ENCODE data around the gene GPD2. TPM values are rescaled to one million over a fixed set of nuclear protein-coding genes. Genes with fewer than 3 reads are reported as not detected.

Gene GPD2
- polyA plus RNA-seq, 1 donor = 28.5 TPM

- Histone ChIP-seq H3K9me3 (ENCODE audit: control insufficient read depth, low read depth, low read length) (peaks cover 11% of the 10 kb centered on the region), H3K4me3 (ENCODE audit: low read length) (no peak overlapping the region), H3K36me3 (ENCODE audit: control insufficient read depth, insufficient read depth, low read length) (no peaks in the 10 kb centered on the region), H3K27me3 (ENCODE audit: control insufficient read depth, insufficient read depth, low read length) (no peaks in the 10 kb centered on the region), H3K27ac (ENCODE audit: low read length) (no peak overlapping the region), H3K4me1 (ENCODE audit: control insufficient read depth, insufficient read depth, low read length) (no peaks in the 10 kb centered on the region)
- WGBS (ENCODE audit: insufficient coverage, low lambda C conversion rate) = 80% methylated on average over 1 of the region's 3 CpGs
- no peak for DNase-seq
Observed at GRCh38 chr2:156456616-156457015, 20.4 kb downstream of the GPD2 start.

DNA sequence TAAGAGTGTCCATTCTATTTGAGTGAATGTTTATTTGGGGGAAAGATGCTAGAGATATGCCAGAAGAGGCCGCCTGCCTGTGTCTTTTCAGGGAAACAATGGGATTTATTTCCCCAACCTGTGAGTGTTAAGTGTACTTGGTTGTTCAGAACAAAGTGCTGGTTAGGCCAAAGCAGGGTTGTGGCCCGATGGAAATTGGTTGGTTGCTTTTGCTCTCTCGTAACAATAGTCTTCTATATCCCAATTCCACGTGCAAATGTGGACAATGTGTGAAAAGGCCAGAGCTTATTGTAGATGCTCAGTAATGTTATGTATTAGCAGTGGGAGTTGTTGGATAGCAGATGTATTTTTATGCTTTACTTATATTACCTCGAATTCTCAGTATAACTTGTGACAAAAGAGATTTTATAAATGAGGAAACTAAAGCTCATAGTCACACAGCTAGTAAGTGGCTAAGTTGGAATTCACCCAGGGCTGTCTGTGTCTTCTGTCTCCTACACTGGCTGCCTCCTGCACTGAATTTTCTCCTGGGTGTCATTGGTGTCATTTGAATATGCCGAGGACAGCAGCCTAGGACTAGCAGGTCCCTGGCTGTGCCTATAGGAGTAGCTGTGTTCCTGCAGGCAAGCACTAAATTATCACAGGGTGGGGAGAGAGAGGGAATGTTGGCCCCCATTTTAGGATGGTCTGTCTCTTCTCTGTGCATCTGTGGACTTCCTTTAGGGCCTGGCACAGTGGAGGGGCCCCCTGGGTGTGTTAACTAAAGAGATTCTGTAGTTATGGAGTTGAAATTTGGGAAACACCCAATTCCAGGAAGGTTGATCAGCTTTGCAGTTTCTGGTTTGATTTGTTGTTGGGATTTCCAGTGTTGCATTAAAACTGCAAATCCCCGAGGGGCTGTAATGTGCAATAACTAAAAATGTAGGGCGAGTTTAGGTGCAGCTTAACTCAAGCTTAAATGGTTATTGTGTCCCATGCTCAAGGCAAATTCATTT, 21.6 kb downstream of the GPD2 start:
- no CpG with 5 or more reads among the region's 8 CpGs for WGBS (ENCODE audit: insufficient coverage, low lambda C conversion rate)
- Histone ChIP-seq H3K4me1 (ENCODE audit: control insufficient read depth, insufficient read depth, low read length) (no peaks in the 10 kb centered on the region), H3K27ac (ENCODE audit: low read length) (no peak overlapping the region), H3K36me3 (ENCODE audit: control insufficient read depth, insufficient read depth, low read length) (no peaks in the 10 kb centered on the region), H3K9me3 (ENCODE audit: control insufficient read depth, low read depth, low read length) (no peaks in the 10 kb centered on the region), H3K27me3 (ENCODE audit: control insufficient read depth, insufficient read depth, low read length) (no peaks in the 10 kb centered on the region), H3K4me3 (ENCODE audit: low read length) (no peak overlapping the region)
- no peak for DNase-seq

- H3K36me3 ChIP-seq (ENCODE audit: control insufficient read depth, insufficient read depth, low read length) = no peaks in the 10 kb centered on the region
- no peaks in the 10 kb centered on the region for H3K9me3 ChIP-seq (ENCODE audit: control insufficient read depth, low read depth, low read length)
- no peak overlapping the region for H3K27ac ChIP-seq (ENCODE audit: low read length)
- H3K4me1 ChIP-seq (ENCODE audit: control insufficient read depth, insufficient read depth, low read length) = no peaks in the 10 kb centered on the region
- no peak for DNase-seq
- no peak overlapping the region for H3K4me3 ChIP-seq (ENCODE audit: low read length)
- no CpG with 5 or more reads among the region's 4 CpGs for WGBS (ENCODE audit: insufficient coverage, low lambda C conversion rate)
- H3K27me3 ChIP-seq (ENCODE audit: control insufficient read depth, insufficient read depth, low read length) = no peaks in the 10 kb centered on the region
Observed at GRCh38 chr2:156459720-156460119, 23.5 kb downstream of the GPD2 start.

DNA sequence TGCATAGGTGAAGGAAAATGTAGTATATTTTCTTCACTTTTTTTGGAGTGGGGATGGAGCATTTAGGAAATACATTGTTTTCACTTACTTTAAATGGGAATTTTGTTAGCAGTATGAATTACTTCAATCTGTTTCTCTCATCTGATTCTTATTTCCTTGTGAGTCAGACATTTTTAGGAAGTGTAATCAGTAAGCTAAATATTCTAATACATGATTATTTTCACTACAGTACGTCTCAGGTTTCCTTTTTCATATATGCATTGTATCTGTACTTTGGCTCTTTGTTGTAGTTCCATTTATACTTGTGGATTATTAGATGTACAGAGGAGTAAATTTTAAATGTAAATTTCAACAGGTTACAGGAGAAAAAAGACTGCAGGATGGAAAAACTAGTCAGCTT, 27.9 kb downstream of the GPD2 start:
- no peak overlapping the region for H3K27ac ChIP-seq (ENCODE audit: low read length)
- WGBS (ENCODE audit: insufficient coverage, low lambda C conversion rate) = no CpG with 5 or more reads among the region's 1 CpG
- no peak overlapping the region for H3K4me3 ChIP-seq (ENCODE audit: low read length)
- no peaks in the 10 kb centered on the region for H3K36me3 ChIP-seq (ENCODE audit: control insufficient read depth, insufficient read depth, low read length)
- peaks cover 14% of the 10 kb centered on the region for H3K4me1 ChIP-seq (ENCODE audit: control insufficient read depth, insufficient read depth, low read length)
- no peaks in the 10 kb centered on the region for H3K27me3 ChIP-seq (ENCODE audit: control insufficient read depth, insufficient read depth, low read length)
- no peaks in the 10 kb centered on the region for H3K9me3 ChIP-seq (ENCODE audit: control insufficient read depth, low read depth, low read length)
- no peak for DNase-seq

- Histone ChIP-seq H3K27ac (ENCODE audit: low read length) (peak overlapping the region; percentile 55), H3K36me3 (ENCODE audit: control insufficient read depth, insufficient read depth, low read length) (no peaks in the 10 kb centered on the region), H3K4me3 (ENCODE audit: low read length) (no peak overlapping the region), H3K27me3 (ENCODE audit: control insufficient read depth, insufficient read depth, low read length) (no peaks in the 10 kb centered on the region), H3K4me1 (ENCODE audit: control insufficient read depth, insufficient read depth, low read length) (peaks cover 14% of the 10 kb centered on the region), H3K9me3 (ENCODE audit: control insufficient read depth, low read depth, low read length) (no peaks in the 10 kb centered on the region)
- peak in 1 of 2 donors; percentile 23 for DNase-seq
- whole genome bisulfite sequencing (ENCODE audit: insufficient coverage, low lambda C conversion rate) = 19% methylated on average over 2 of the region's 2 CpGs
Observed at GRCh38 chr2:156465573-156465972, 29.4 kb downstream of the GPD2 start.

GRCh38 chr2:156466739-156467405, 30.7 kb downstream of the GPD2 start:
- Histone ChIP-seq H3K4me3 (ENCODE audit: low read length) (no peak overlapping the region), H3K27ac (ENCODE audit: low read length) (peak overlapping the region; percentile 13), H3K27me3 (ENCODE audit: control insufficient read depth, insufficient read depth, low read length) (no peaks in the 10 kb centered on the region), H3K9me3 (ENCODE audit: control insufficient read depth, low read depth, low read length) (no peaks in the 10 kb centered on the region), H3K4me1 (ENCODE audit: control insufficient read depth, insufficient read depth, low read length) (peaks cover 14% of the 10 kb centered on the region), H3K36me3 (ENCODE audit: control insufficient read depth, insufficient read depth, low read length) (no peaks in the 10 kb centered on the region)
- 56% methylated on average over 1 of the region's 3 CpGs for WGBS (ENCODE audit: insufficient coverage, low lambda C conversion rate)
- DNase-seq = peak in 1 of 2 donors; percentile 45

- DNase-seq = no peak
- Histone ChIP-seq H3K9me3 (ENCODE audit: control insufficient read depth, low read depth, low read length) (no peaks in the 10 kb centered on the region), H3K4me3 (ENCODE audit: low read length) (no peak overlapping the region), H3K36me3 (ENCODE audit: control insufficient read depth, insufficient read depth, low read length) (no peaks in the 10 kb centered on the region), H3K27me3 (ENCODE audit: control insufficient read depth, insufficient read depth, low read length) (no peaks in the 10 kb centered on the region), H3K4me1 (ENCODE audit: control insufficient read depth, insufficient read depth, low read length) (peaks cover 9% of the 10 kb centered on the region), H3K27ac (ENCODE audit: low read length) (no peak overlapping the region)
- WGBS (ENCODE audit: insufficient coverage, low lambda C conversion rate) = 80% methylated on average over 5 of the region's 8 CpGs
Observed at GRCh38 chr2:156470975-156471583, 34.9 kb downstream of the GPD2 start.

GRCh38 chr2:156471762-156472161, 35.6 kb downstream of the GPD2 start:
- no peaks in the 10 kb centered on the region for H3K9me3 ChIP-seq (ENCODE audit: control insufficient read depth, low read depth, low read length)
- peaks cover 9% of the 10 kb centered on the region for H3K4me1 ChIP-seq (ENCODE audit: control insufficient read depth, insufficient read depth, low read length)
- H3K36me3 ChIP-seq (ENCODE audit: control insufficient read depth, insufficient read depth, low read length) = no peaks in the 10 kb centered on the region
- no peaks in the 10 kb centered on the region for H3K27me3 ChIP-seq (ENCODE audit: control insufficient read depth, insufficient read depth, low read length)
- no peak for DNase-seq
- no peak overlapping the region for H3K4me3 ChIP-seq (ENCODE audit: low read length)
- no peak overlapping the region for H3K27ac ChIP-seq (ENCODE audit: low read length)

GRCh38 chr2:156472686-156473085, 36.5 kb downstream of the GPD2 start:
- peaks cover 5% of the 10 kb centered on the region for H3K4me1 ChIP-seq (ENCODE audit: control insufficient read depth, insufficient read depth, low read length)
- H3K27ac ChIP-seq (ENCODE audit: low read length) = no peak overlapping the region
- H3K36me3 ChIP-seq (ENCODE audit: control insufficient read depth, insufficient read depth, low read length) = no peaks in the 10 kb centered on the region
- no peak for DNase-seq
- H3K9me3 ChIP-seq (ENCODE audit: control insufficient read depth, low read depth, low read length) = no peaks in the 10 kb centered on the region
- no peak overlapping the region for H3K4me3 ChIP-seq (ENCODE audit: low read length)
- no peaks in the 10 kb centered on the region for H3K27me3 ChIP-seq (ENCODE audit: control insufficient read depth, insufficient read depth, low read length)

DNA sequence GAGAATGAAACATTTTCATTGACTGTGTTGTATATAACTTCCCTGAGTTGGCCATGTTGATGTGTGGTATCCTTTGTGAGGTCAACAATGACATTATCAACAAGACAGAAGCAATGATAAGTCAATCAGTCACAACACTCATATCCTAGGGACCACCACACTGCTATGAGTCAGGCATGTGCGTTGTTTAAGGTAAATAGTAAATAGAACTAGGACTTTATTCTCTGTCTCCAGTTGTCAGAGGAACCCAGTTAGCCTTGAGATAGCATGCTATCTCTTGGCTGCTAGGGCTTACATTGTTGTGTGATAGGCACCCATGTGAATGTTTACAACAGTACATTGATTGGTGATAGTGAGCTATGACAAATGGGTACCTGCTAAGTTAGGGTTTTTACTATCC, 37.3 kb downstream of the GPD2 start:
- Histone ChIP-seq H3K4me3 (ENCODE audit: low read length) (no peak overlapping the region), H3K27me3 (ENCODE audit: control insufficient read depth, insufficient read depth, low read length) (no peaks in the 10 kb centered on the region), H3K4me1 (ENCODE audit: control insufficient read depth, insufficient read depth, low read length) (peaks cover under 1% of the 10 kb centered on the region), H3K27ac (ENCODE audit: low read length) (no peak overlapping the region), H3K9me3 (ENCODE audit: control insufficient read depth, low read depth, low read length) (no peaks in the 10 kb centered on the region), H3K36me3 (ENCODE audit: control insufficient read depth, insufficient read depth, low read length) (no peaks in the 10 kb centered on the region)
- WGBS (ENCODE audit: insufficient coverage, low lambda C conversion rate) = no CpG with 5 or more reads among the region's 1 CpG
- DNase-seq = no peak
